ENCODE data around the gene PATJ. TPM values are rescaled to one million over a fixed set of nuclear protein-coding genes. Genes with fewer than 3 reads are reported as not detected.

PATJ gene
- total and polyA plus RNA-seq, 2 donors (not counting 1 experiment from before 2014, with no cell fraction given): 8.0 to 45.3 TPM

GRCh38 chr1:62196086-62196690, 453.9 kb downstream of the PATJ start:
- POLR2A ChIA-PET: no interaction called here
- ATAC-seq (ENCODE audit: low read depth): no peak
- H3K9ac ChIP-seq (ENCODE audit: low read length): no peak overlapping the region
- H3K4me3 ChIP-seq (ENCODE audit: control extremely low read depth in 1 of 5, extremely low read depth in 1 of 5, insufficient read depth in 1 of 5, low read depth in 2 of 5, low read length in 4 of 5): no peak overlapping the region
- peaks cover 0 to 15% (median 0%) of the 10 kb centered on the region in 3 donors for H3K9me3 ChIP-seq (ENCODE audit: control extremely low read depth in 1 of 3, control insufficient read depth in 2 of 3, insufficient read depth in 1 of 3, low read length in 2 of 3)
- no peak for TF ChIP-seq EZH2 (IDR thresholded peaks at IDR 0.05; ENCODE audit: borderline replicate concordance, insufficient read depth, low read depth, low read length, poor library complexity, severe bottlenecking)
- TF ChIP-seq, protein P1, sequence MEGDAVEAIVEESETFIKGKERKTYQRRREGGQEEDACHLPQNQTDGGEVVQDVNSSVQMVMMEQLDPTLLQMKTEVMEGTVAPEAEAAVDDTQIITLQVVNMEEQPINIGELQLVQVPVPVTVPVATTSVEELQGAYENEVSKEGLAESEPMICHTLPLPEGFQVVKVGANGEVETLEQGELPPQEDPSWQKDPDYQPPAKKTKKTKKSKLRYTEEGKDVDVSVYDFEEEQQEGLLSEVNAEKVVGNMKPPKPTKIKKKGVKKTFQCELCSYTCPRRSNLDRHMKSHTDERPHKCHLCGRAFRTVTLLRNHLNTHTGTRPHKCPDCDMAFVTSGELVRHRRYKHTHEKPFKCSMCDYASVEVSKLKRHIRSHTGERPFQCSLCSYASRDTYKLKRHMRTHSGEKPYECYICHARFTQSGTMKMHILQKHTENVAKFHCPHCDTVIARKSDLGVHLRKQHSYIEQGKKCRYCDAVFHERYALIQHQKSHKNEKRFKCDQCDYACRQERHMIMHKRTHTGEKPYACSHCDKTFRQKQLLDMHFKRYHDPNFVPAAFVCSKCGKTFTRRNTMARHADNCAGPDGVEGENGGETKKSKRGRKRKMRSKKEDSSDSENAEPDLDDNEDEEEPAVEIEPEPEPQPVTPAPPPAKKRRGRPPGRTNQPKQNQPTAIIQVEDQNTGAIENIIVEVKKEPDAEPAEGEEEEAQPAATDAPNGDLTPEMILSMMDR (IDR thresholded peaks at IDR 0.05): no peak
- H3K4me3 Mint-ChIP-seq: no peak overlapping the region
- no peaks in the 10 kb centered on the region for H3K4me1 ChIP-seq (ENCODE audit: control insufficient read depth in 2 of 2, insufficient read depth in 2 of 2, low read length in 2 of 2)
- no peak overlapping the region for H2AFZ ChIP-seq (ENCODE audit: insufficient read depth, low read depth, low read length, poor library complexity, severe bottlenecking)
- CTCF ChIA-PET: no interaction called here
- H3K79me2 ChIP-seq (ENCODE audit: control insufficient read depth, insufficient read depth, low read length): no peaks in the 10 kb centered on the region
- intact Hi-C loops (cut with micrococcal nuclease): no loop called here
- no peaks in the 10 kb centered on the region for H3K9me3 Mint-ChIP-seq (ENCODE audit: insufficient read depth)
- H3K27ac ChIP-seq (ENCODE audit: low read length in 2 of 2): no peak overlapping the region
- no peak for DNase-seq
- WGBS (ENCODE audit: insufficient coverage): 95% methylated on average over 8 of the region's 17 CpGs
- H3K27me3 ChIP-seq (replicated peaks in 1 of 4; ENCODE audit: control extremely low read depth in 1 of 4, control insufficient read depth in 3 of 4, insufficient read depth in 4 of 4, low read length in 3 of 4): peaks cover 0 to 15% (median 2%) of the 10 kb centered on the region in 4 experiments
- H4K20me1 ChIP-seq (ENCODE audit: control insufficient read depth, insufficient read depth, low read length, poor library complexity, severe bottlenecking): no peaks in the 10 kb centered on the region
- no peaks in the 10 kb centered on the region for H3K36me3 ChIP-seq (replicated peaks in 1 of 2; ENCODE audit: control extremely low read depth in 1 of 2, control insufficient read depth in 1 of 2, extremely low read depth in 1 of 2, insufficient read depth in 2 of 2, low read length in 1 of 2)
- no peak overlapping the region for H3K27ac Mint-ChIP-seq
- peaks cover 29% of the 10 kb centered on the region for H3K27me3 Mint-ChIP-seq
- H3K4me1 Mint-ChIP-seq: no peaks in the 10 kb centered on the region
- no peak overlapping the region for H3K4me2 ChIP-seq (replicated peaks; ENCODE audit: low read depth, low read length, poor library complexity, severe bottlenecking)

GRCh38 chr1:62198069-62198780, 455.9 kb downstream of the PATJ start:
- TF ChIP-seq, protein P1 (IDR thresholded peaks at IDR 0.05): no peak
- no peak for TF ChIP-seq EZH2 (IDR thresholded peaks at IDR 0.05; ENCODE audit: borderline replicate concordance, insufficient read depth, low read depth, low read length, poor library complexity, severe bottlenecking)
- WGBS (ENCODE audit: insufficient coverage): 44% methylated on average over 10 of the region's 14 CpGs
- POLR2A ChIA-PET: no interaction called here

More at GRCh38 chr1:62198069-62198780, 455.9 kb downstream of the PATJ start:
- H2AFZ ChIP-seq (ENCODE audit: insufficient read depth, low read depth, low read length, poor library complexity, severe bottlenecking): no peak overlapping the region
- CTCF ChIA-PET: no interaction called here
- no peak overlapping the region for H3K4me3 ChIP-seq (ENCODE audit: control extremely low read depth in 1 of 5, extremely low read depth in 1 of 5, insufficient read depth in 1 of 5, low read depth in 2 of 5, low read length in 4 of 5)
- H3K4me1 ChIP-seq (ENCODE audit: control insufficient read depth in 2 of 2, insufficient read depth in 2 of 2, low read length in 2 of 2): no peaks in the 10 kb centered on the region
- peaks cover 0 to 14% (median 2%) of the 10 kb centered on the region in 4 experiments for H3K27me3 ChIP-seq (replicated peaks in 1 of 4; ENCODE audit: control extremely low read depth in 1 of 4, control insufficient read depth in 3 of 4, insufficient read depth in 4 of 4, low read length in 3 of 4)
- H3K4me3 Mint-ChIP-seq: no peak overlapping the region
- peaks cover 0 to 15% (median 0%) of the 10 kb centered on the region in 3 donors for H3K9me3 ChIP-seq (ENCODE audit: control extremely low read depth in 1 of 3, control insufficient read depth in 2 of 3, insufficient read depth in 1 of 3, low read length in 2 of 3)
- no peak overlapping the region for H3K27ac Mint-ChIP-seq
- peaks cover 26% of the 10 kb centered on the region for H3K27me3 Mint-ChIP-seq
- intact Hi-C loops (cut with micrococcal nuclease): no loop called here
- H3K4me2 ChIP-seq (replicated peaks; ENCODE audit: low read depth, low read length, poor library complexity, severe bottlenecking): no peak overlapping the region
- no peaks in the 10 kb centered on the region for H3K9me3 Mint-ChIP-seq (ENCODE audit: insufficient read depth)
- no peak overlapping the region for H3K27ac ChIP-seq (ENCODE audit: low read length in 2 of 2)
- no peak for ATAC-seq (ENCODE audit: low read depth)
- H3K4me1 Mint-ChIP-seq: no peaks in the 10 kb centered on the region
- no peak overlapping the region for H3K9ac ChIP-seq (ENCODE audit: low read length)
- no peaks in the 10 kb centered on the region for H4K20me1 ChIP-seq (ENCODE audit: control insufficient read depth, insufficient read depth, low read length, poor library complexity, severe bottlenecking)
- H3K79me2 ChIP-seq (ENCODE audit: control insufficient read depth, insufficient read depth, low read length): no peaks in the 10 kb centered on the region
- H3K36me3 ChIP-seq (replicated peaks in 1 of 2; ENCODE audit: control extremely low read depth in 1 of 2, control insufficient read depth in 1 of 2, extremely low read depth in 1 of 2, insufficient read depth in 2 of 2, low read length in 1 of 2): no peaks in the 10 kb centered on the region
- DNase-seq: no peak
